K562 (cell line): Measurements from ENCODE around the gene PITHD1. TPM values are rescaled to one million over a fixed set of nuclear protein-coding genes. Genes with fewer than 3 reads are reported as not detected.

Experiments
- DDX20 ChIP-seq: fragments of 450-650 bp; IDR thresholded peaks from 2 replicates; pipeline ENCODE4 v1.6.1; 2016; ENCODE audit warnings: missing genetic modification characterization, low read depth, mild to moderate bottlenecking, missing compliant biosample characterization, moderate library complexity
- ETV5 ChIP-seq: sonication (generic); formaldehyde crosslinking; IDR thresholded peaks from 2 replicates; pipeline ENCODE4 v1.4.0; 2020; ENCODE audit warnings: low read depth, mild to moderate bottlenecking, missing genetic modification reagents
- HNRNPL ChIP-seq: fragments of 200-400 bp; formaldehyde crosslinking; IDR thresholded peaks from 2 replicates; pipeline ENCODE4 v1.6.1; 2017; ENCODE audit warnings: low read depth, mild to moderate bottlenecking, low read length
- NCOA4 ChIP-seq: fragments of 450-650 bp; IDR thresholded peaks from 2 replicates; pipeline ENCODE4 v1.6.1; 2018; ENCODE audit warnings: mild to moderate bottlenecking; ENCODE audit not compliant: partially characterized antibody
- NR1H2 ChIP-seq: sonication (generic); formaldehyde crosslinking; IDR thresholded peaks from 2 replicates; pipeline ENCODE4 v1.4.0; 2020; ENCODE audit warnings: mild to moderate bottlenecking, missing genetic modification reagents
- PCBP2 ChIP-seq: fragments of 200-400 bp; formaldehyde crosslinking; IDR thresholded peaks from 2 replicates; pipeline ENCODE4 v1.6.1; 2018; ENCODE audit warnings: low read length, low read depth, mild to moderate bottlenecking, moderate library complexity; ENCODE audit not compliant: poor library complexity, severe bottlenecking
- POLR2AphosphoS2 ChIP-seq: IDR thresholded peaks from 2 replicates; pipeline ENCODE4 v1.6.1; 2012; ENCODE audit warnings: low read length, improper control_type of control experiment
- POLR2AphosphoS5 ChIP-seq: IDR thresholded peaks from 2 replicates; pipeline ENCODE4 v1.6.1; 2011; ENCODE audit warnings: mild to moderate bottlenecking, low read depth, low read length, moderate library complexity; ENCODE audit not compliant: control insufficient read depth, insufficient read depth
- VEZF1 ChIP-seq: fragments of 200-800 bp; sonication (Bioruptor generic); IDR thresholded peaks from 2 replicates; pipeline ENCODE4 v1.6.1; 2017; ENCODE audit warnings: missing genetic modification characterization, missing compliant biosample characterization
- ZC3H4 ChIP-seq: sonication (generic); formaldehyde crosslinking; IDR thresholded peaks from 2 replicates; pipeline ENCODE4 v1.9.0; 2021; ENCODE audit warnings: missing genetic modification reagents, borderline replicate concordance
- ZNF239 ChIP-seq: fragments of 250-450 bp; sonication (Bioruptor Pico); IDR thresholded peaks from 2 replicates; pipeline ENCODE4 v1.4.0; 2020; ENCODE audit warnings: mild to moderate bottlenecking
- ZNF384 ChIP-seq: IDR thresholded peaks from 2 replicates; pipeline ENCODE4 v1.6.1; 2012; ENCODE audit warnings: low read depth, low read length, improper control_type of control experiment
- ZNF398 ChIP-seq: fragments of 250-450 bp; sonication (Bioruptor Pico); IDR thresholded peaks from 2 replicates; pipeline ENCODE4 v1.8.0; 2021; ENCODE audit warnings: moderate library complexity, mild to moderate bottlenecking, inconsistent platforms
- polyA plus RNA-seq, 8 experiments: library from polyadenylated mRNA; depleted of rRNA in 4 of 8; stranded (reverse) in 5 of 8; unstranded in 3 of 8; fragments of >200 nt; fragmentation: Nextera tagmentation in 2 of 8; fragmentation: Illumina TruSeq in 1 of 8; extraction: Ambion mirVana in 2 of 8; extraction: Trizol in 1 of 8; gene quantifications; 2 replicates each; pipeline versions ENCODE4 v1.2.1 to v1.2.3, GENCODE V29; 2011 to 2014; ENCODE audit warnings: inconsistent platforms in 1 of 8, missing spikeins in 1 of 8
- total RNA-seq, 7 experiments: library from RNA; depleted of rRNA in 6 of 7; stranded (reverse); fragments of >200 nt in 6 of 7; fragmentation: Illumina TruSeq in 2 of 7; extraction: Trizol in 2 of 7; gene quantifications; 2 replicates each; pipeline versions ENCODE4 v1.2.1 to v1.2.3, GENCODE V29; 2011 to 2021; ENCODE audit warnings: low replicate concordance in 1 of 7
- TF ChIP-seq, protein P1 (sequence below), 2 experiments: fragments of 450-650 bp; formaldehyde crosslinking in 1 of 2; IDR thresholded peaks; 2 replicates each; pipeline versions ENCODE4 v1.4.0 to v1.6.1; 2014 to 2020; ENCODE audit warnings: mild to moderate bottlenecking in 2 of 2, borderline replicate concordance in 1 of 2, low read depth in 1 of 2

PITHD1 gene
- total and polyA plus RNA-seq, 9 of the 15 experiments (the other 6 are each of a cell fraction or from before 2014, with no cell fraction given) = 46.5 to 175 (median 149) TPM

GRCh38 chr1:23800400-23801337, 22.5 kb downstream of the PITHD1 start, which contains the start of gene GALE (continued):
- TF ChIP-seq POLR2AphosphoS5 (peak; percentile 64), ZNF239 (no peak), DDX20 (tag) (no peak), HNRNPL (peak; percentile 93), ZNF398 (no peak), NCOA4 (no peak), VEZF1 (peak; percentile 82), ETV5 (CRISPR knock-in tag) (peak; percentile 90), POLR2AphosphoS2 (peak; percentile 89; the same call in 1 of the 2 replicates), ZC3H4 (peak; percentile 33; the same call in 1 of the 2 replicates), PCBP2 (no peak), NR1H2 (CRISPR knock-in tag) (peak; percentile 75; the same call in 1 of the 2 replicates), ZNF384 (no peak)
- TF ChIP-seq, protein P1, sequence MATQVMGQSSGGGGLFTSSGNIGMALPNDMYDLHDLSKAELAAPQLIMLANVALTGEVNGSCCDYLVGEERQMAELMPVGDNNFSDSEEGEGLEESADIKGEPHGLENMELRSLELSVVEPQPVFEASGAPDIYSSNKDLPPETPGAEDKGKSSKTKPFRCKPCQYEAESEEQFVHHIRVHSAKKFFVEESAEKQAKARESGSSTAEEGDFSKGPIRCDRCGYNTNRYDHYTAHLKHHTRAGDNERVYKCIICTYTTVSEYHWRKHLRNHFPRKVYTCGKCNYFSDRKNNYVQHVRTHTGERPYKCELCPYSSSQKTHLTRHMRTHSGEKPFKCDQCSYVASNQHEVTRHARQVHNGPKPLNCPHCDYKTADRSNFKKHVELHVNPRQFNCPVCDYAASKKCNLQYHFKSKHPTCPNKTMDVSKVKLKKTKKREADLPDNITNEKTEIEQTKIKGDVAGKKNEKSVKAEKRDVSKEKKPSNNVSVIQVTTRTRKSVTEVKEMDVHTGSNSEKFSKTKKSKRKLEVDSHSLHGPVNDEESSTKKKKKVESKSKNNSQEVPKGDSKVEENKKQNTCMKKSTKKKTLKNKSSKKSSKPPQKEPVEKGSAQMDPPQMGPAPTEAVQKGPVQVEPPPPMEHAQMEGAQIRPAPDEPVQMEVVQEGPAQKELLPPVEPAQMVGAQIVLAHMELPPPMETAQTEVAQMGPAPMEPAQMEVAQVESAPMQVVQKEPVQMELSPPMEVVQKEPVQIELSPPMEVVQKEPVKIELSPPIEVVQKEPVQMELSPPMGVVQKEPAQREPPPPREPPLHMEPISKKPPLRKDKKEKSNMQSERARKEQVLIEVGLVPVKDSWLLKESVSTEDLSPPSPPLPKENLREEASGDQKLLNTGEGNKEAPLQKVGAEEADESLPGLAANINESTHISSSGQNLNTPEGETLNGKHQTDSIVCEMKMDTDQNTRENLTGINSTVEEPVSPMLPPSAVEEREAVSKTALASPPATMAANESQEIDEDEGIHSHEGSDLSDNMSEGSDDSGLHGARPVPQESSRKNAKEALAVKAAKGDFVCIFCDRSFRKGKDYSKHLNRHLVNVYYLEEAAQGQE (IDR thresholded peaks at IDR 0.05; ENCODE audit: borderline replicate concordance) = no peak; the same call in 1 of the 2 replicates
- TF ChIP-seq, protein P1 (CRISPR knock-in tag; IDR thresholded peaks at IDR 0.05; ENCODE audit: low read depth) = no peak
